Esophagus muscularis mucosa (tissue), 4 donors: ENCODE results near the gene TMEM176A. TPM values are rescaled to one million over a fixed set of nuclear protein-coding genes. Genes with fewer than 3 reads are reported as not detected.

Experiments used
- DNase-seq: peaks from one replicate; pipeline ENCODE4 v3.0.0-alpha.2; 2017; ENCODE audit errors: extremely low spot score
- H3K27ac ChIP-seq, 4 donors: fragments of 200-600 bp; sonication (generic); replicated peaks in 1 of 4; 1 replicate in 3 of 4; 2 replicates in 1 of 4; pipeline ENCODE4 v1.5.1; 2016 to 2019; ENCODE audit warnings: mild to moderate bottlenecking in 1 of 4
- H3K27me3 ChIP-seq, 4 donors: fragments of 200-600 bp; sonication (generic); one replicate each; pipeline versions ENCODE4 v1.5.1 to v1.6.0; 2016 to 2019
- H3K36me3 ChIP-seq, 4 donors: fragments of 200-600 bp; sonication (generic); one replicate each; pipeline ENCODE4 v1.5.1; 2016 to 2019
- H3K4me1 ChIP-seq, 4 donors: fragments of 200-600 bp; sonication (generic); one replicate each; pipeline ENCODE4 v1.5.1; 2016 to 2019
- H3K4me3 ChIP-seq, 4 donors: fragments of 200-600 bp; sonication (generic); 1 replicate in 2 of 4; 2 replicates in 2 of 4; pipeline ENCODE4 v1.5.1; 2016 to 2019; ENCODE audit warnings: mild to moderate bottlenecking in 4 of 4, moderate library complexity in 1 of 4
- H3K9me3 ChIP-seq, 4 donors: fragments of 200-600 bp; sonication (generic); 1 replicate in 3 of 4; 2 replicates in 1 of 4; pipeline ENCODE4 v1.5.1; 2016 to 2019
- EP300 ChIP-seq: sonication (generic); formaldehyde crosslinking; IDR thresholded peaks from one replicate; pipeline ENCODE4 v1.6.1; 2017; ENCODE audit warnings: antibody characterized with exemption
- POLR2A ChIP-seq: fragments of 450-650 bp; IDR thresholded peaks from one replicate; pipeline ENCODE4 v1.6.1; 2017; ENCODE audit warnings: antibody characterized with exemption, moderate library complexity, mild to moderate bottlenecking, low read depth
- POLR2AphosphoS5 ChIP-seq, 2 donors: sonication (generic); formaldehyde crosslinking; IDR thresholded peaks; one replicate each; pipeline ENCODE4 v1.6.1; 2017; ENCODE audit warnings: antibody characterized with exemption in 2 of 2
- WGBS: methylation state at CpG from one replicate; pipeline ENCODE4 v1.1.5; 2018; 5-methylcytosine and 5-hydroxymethylcytosine counted together
- intact Hi-C: fragments of 100-400 bp; cut with DNase I; formaldehyde crosslinking; loops from one replicate; pipeline ENCODE4 v1.15.1; 2023
- total RNA-seq, 4 donors: library from RNA; depleted of rRNA; stranded (reverse); fragments of >200 nt; gene quantifications; one replicate each; pipeline versions ENCODE4 v1.1.0 to v1.2.1, GENCODE V29; 2016
- TF ChIP-seq, protein P1 (sequence below), 3 experiments: fragments of 200-600 bp in 2 of 3; fragments of 450-650 bp in 1 of 3; sonication (generic) in 2 of 3; IDR thresholded peaks; one replicate each; pipeline ENCODE4 v1.5.1; 2017 to 2019; ENCODE audit warnings: antibody characterized with exemption in 3 of 3, mild to moderate bottlenecking in 2 of 3, moderate library complexity in 1 of 3

The TMEM176A gene
- total RNA-seq, 4 donors from 2014 or later, result 11.6 to 47.7 (median 35.5) TPM

DNA sequence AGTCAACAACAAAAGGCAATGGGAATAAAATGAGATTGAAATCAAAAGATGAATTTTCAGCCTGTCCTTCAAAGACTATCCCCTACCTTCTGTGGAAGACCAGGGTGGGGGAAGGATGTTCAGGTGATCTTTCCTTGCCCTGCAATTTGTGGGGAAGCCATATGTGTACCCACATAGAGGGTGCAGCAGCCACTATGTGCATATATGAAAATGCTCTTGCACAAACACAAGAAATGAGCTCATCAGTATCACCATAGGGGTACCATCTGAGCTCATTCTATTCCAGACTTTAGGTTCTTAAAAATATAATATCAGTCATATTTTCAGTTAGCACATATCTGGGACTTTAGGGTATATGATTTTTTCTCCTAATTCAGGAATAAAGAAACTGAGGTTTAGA is 45.6 kb upstream of the TMEM176A start:
- H3K27me3 ChIP-seq, result no peaks in the 10 kb centered on the region
- DNase-seq, result no peak
- no peaks in the 10 kb centered on the region for H3K36me3 ChIP-seq
- intact Hi-C loops, result no loop called here
- peaks cover 4 to 27% (median 25%) of the 10 kb centered on the region in 4 donors for H3K4me1 ChIP-seq
- H3K27ac ChIP-seq, result peak overlapping the region in 2 of 4 donors; percentile 17 to 45
- H3K4me3 ChIP-seq, result no peak overlapping the region
- no peaks in the 10 kb centered on the region for H3K9me3 ChIP-seq
- no peak for TF ChIP-seq POLR2AphosphoS5 (IDR thresholded peaks at IDR 0.05)
- TF ChIP-seq POLR2A, result no peak
- no peak for TF ChIP-seq EP300
- TF ChIP-seq, protein P1, sequence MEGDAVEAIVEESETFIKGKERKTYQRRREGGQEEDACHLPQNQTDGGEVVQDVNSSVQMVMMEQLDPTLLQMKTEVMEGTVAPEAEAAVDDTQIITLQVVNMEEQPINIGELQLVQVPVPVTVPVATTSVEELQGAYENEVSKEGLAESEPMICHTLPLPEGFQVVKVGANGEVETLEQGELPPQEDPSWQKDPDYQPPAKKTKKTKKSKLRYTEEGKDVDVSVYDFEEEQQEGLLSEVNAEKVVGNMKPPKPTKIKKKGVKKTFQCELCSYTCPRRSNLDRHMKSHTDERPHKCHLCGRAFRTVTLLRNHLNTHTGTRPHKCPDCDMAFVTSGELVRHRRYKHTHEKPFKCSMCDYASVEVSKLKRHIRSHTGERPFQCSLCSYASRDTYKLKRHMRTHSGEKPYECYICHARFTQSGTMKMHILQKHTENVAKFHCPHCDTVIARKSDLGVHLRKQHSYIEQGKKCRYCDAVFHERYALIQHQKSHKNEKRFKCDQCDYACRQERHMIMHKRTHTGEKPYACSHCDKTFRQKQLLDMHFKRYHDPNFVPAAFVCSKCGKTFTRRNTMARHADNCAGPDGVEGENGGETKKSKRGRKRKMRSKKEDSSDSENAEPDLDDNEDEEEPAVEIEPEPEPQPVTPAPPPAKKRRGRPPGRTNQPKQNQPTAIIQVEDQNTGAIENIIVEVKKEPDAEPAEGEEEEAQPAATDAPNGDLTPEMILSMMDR (IDR thresholded peaks at IDR 0.05), result no peak

DNA sequence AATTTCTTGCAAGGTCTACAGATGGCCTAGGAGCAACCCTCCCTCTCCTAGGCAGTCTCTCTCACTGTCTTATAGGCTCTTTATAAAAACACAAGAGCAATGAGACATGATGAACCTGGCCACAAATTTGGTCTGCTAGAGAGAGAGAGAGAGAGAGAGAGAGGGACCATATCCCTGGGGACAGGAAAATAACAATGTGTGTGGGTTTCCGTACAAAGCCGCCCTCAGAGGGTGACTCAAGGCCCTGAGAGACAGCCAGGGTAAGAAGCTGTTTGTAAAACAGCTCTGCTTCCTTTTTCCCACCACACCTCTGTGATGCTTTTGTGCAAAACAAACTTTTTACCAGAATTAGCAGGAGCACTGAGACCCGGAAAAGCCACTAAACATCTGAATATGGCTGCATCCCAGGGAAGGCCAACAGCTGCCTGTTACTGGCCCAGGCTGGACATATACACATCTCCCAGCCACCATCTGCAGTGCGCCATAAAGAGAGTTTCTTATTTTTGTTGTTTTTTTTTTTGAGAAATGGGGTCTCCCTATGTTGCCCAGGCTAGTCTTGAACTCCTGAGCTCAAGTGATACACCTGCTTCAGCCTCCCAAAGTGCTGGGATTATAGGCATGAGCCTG is 45.0 kb upstream of the TMEM176A start:
- Histone ChIP-seq H3K27ac (peak overlapping the region in 3 of 4 donors; percentile 28 to 54 (median 40)), H3K4me1 (peaks cover 4 to 27% (median 25%) of the 10 kb centered on the region in 4 donors), H3K9me3 (no peaks in the 10 kb centered on the region), H3K4me3 (no peak overlapping the region), H3K36me3 (no peaks in the 10 kb centered on the region), H3K27me3 (no peaks in the 10 kb centered on the region)
- intact Hi-C loops, result loop anchor here (2.0 kb wide), 1 partner anchor 305 kb away; the partner anchor contains the start of gene GIMAP8
- TF ChIP-seq POLR2AphosphoS5 (IDR thresholded peaks at IDR 0.05), result no peak
- no peak for TF ChIP-seq POLR2A
- no peak for TF ChIP-seq EP300
- WGBS, result 75% methylated on average over 4 of the region's 4 CpGs
- DNase-seq, result no peak

DNA sequence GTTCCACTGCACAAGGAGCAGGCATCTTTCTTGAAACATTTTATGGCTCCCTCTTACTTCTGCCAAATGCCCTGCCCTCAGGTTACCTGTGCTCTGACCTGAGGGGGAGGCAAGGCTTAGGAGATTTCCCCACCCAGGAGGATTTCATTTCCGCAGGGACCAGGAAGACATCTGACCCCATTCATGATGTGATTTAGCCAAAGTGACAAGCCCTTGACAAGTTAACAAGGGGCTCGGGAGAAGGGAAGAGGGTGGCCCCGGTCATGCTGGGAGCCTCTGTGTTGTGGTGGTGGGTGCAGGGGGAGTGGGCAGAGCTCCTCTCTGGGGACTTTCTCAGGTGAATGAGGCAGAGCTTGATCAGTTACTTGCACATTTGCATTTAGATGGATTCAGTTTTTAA is 44.4 kb upstream of the TMEM176A start:
- DNase-seq, result no peak
- no peak overlapping the region for H3K4me3 ChIP-seq
- peaks cover 4 to 27% (median 25%) of the 10 kb centered on the region in 4 donors for H3K4me1 ChIP-seq
- peak overlapping the region in 3 of 4 donors; percentile 28 to 54 (median 40) for H3K27ac ChIP-seq
- no peaks in the 10 kb centered on the region for H3K27me3 ChIP-seq
- H3K9me3 ChIP-seq, result no peaks in the 10 kb centered on the region
- 88% methylated on average over 3 of the region's 3 CpGs for WGBS
- H3K36me3 ChIP-seq, result no peaks in the 10 kb centered on the region
- no peak for TF ChIP-seq POLR2A
- TF ChIP-seq, protein P1 (IDR thresholded peaks at IDR 0.05), result no peak
- TF ChIP-seq EP300, result no peak
- TF ChIP-seq POLR2AphosphoS5 (IDR thresholded peaks at IDR 0.05), result no peak
- intact Hi-C loops, result loop anchor here (2.0 kb wide), 1 partner anchor 305 kb away; the partner anchor contains the start of gene GIMAP8

DNA sequence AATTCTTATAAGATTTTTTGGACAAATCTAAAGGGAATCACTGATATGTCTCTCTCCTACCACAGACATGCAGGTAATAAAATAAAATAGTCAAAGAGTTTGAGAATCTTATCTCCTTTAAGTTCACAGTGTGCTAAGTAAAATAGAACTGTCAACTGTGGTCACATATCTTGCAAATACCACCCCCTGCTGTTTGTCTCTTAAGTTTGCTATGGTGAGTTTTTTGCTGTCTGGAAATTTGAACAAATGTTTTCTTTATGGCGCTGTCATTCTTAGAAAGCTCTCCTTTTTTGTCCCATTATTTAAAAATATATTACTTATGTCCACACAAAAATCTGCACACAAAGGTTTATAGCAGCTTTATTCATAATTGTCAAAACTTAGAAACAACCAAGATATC is 43.7 kb upstream of the TMEM176A start:
- Histone ChIP-seq H3K9me3 (no peaks in the 10 kb centered on the region), H3K4me1 (peaks cover 4 to 27% (median 21%) of the 10 kb centered on the region in 4 donors), H3K27me3 (no peaks in the 10 kb centered on the region), H3K36me3 (no peaks in the 10 kb centered on the region), H3K27ac (no peak overlapping the region), H3K4me3 (no peak overlapping the region)
- DNase-seq, result no peak
- WGBS, result 41% methylated on average over 1 of the region's 1 CpG
- intact Hi-C loops, result loop anchor here (2.0 kb wide), 1 partner anchor 306 kb away; the partner anchor contains the start of gene GIMAP8
- TF ChIP-seq, protein P1 (IDR thresholded peaks at IDR 0.05), result peak; percentile 31 to 43 (median 34)
- no peak for TF ChIP-seq EP300

DNA sequence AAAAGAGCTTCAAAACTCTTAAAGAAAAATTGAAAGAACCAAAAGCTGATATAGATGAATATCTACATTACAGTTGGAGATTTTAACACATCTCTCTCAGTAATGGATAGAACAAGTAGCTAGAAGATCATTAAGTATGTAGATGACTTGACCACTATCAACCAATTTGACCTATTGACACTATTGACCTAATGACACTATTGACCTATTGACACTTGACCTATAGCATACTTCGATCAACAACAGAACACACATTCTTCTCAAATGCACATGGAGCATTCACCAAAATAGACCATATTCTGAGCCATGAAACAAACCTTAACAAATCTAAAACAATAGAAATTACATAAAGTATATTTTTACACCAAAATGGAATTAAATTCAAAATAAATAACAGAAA is 41.1 kb upstream of the TMEM176A start:
- Histone ChIP-seq H3K4me1 (peaks cover 0 to 15% (median 12%) of the 10 kb centered on the region in 4 donors), H3K27ac (no peak overlapping the region), H3K9me3 (no peaks in the 10 kb centered on the region), H3K36me3 (no peaks in the 10 kb centered on the region), H3K27me3 (no peaks in the 10 kb centered on the region), H3K4me3 (no peak overlapping the region)
- no peak for TF ChIP-seq POLR2A
- TF ChIP-seq POLR2AphosphoS5 (IDR thresholded peaks at IDR 0.05), result no peak
- TF ChIP-seq, protein P1 (IDR thresholded peaks at IDR 0.05), result no peak
- TF ChIP-seq EP300, result no peak
- no peak for DNase-seq
- 76% methylated on average over 1 of the region's 1 CpG for WGBS
- intact Hi-C loops, result no loop called here
